GM12864 (cell line): ENCODE measurements around the gene ALG12.

Experiments used
- DNase-seq: peaks from one replicate; pipeline ENCODE4 v3.0.0-alpha.2; 2011; ENCODE audit warnings: low read depth
- H3K4me3 ChIP-seq: 2 replicates; pipeline ENCODE4 v1.5.1; 2011; ENCODE audit warnings: mild to moderate bottlenecking, low read depth, low read length, control low read depth
- CTCF ChIP-seq: IDR thresholded peaks from 2 replicates; pipeline ENCODE4 v1.5.1; 2011; ENCODE audit warnings: low read depth, mild to moderate bottlenecking, moderate library complexity, low read length, control low read depth, inconsistent platforms; ENCODE audit errors: missing control alignments

The ALG12 gene

GRCh38 chr22:49964136-49965090 lies 46.2 kb upstream of the ALG12 start:
- TF ChIP-seq CTCF, result no peak
- peak overlapping the region; percentile 95 for H3K4me3 ChIP-seq
- DNase-seq, result no peak

GRCh38 chr22:49963647-49964026 lies 45.4 kb upstream of the ALG12 start:
- no peak for DNase-seq
- no peak for TF ChIP-seq CTCF
- H3K4me3 ChIP-seq, result peak overlapping the region; percentile 95

GRCh38 chr22:49962751-49963646 lies 44.8 kb upstream of the ALG12 start:
- peak overlapping the region; percentile 95 for H3K4me3 ChIP-seq
- peak; percentile 10 for TF ChIP-seq CTCF
- DNase-seq, result no peak

- no peak for TF ChIP-seq CTCF
- no peak for DNase-seq
Measured at GRCh38 chr22:49962012-49962750, 43.9 kb upstream of the ALG12 start.

GRCh38 chr22:49961601-49962011 lies 43.4 kb upstream of the ALG12 start:
- TF ChIP-seq CTCF, result no peak
- DNase-seq, result no peak
- H3K4me3 ChIP-seq, result peak overlapping the region; percentile 95

More at GRCh38 chr22:49962012-49962750, 43.9 kb upstream of the ALG12 start:
- peak overlapping the region; percentile 95 for H3K4me3 ChIP-seq

GRCh38 chr22:49961005-49961600 lies 42.9 kb upstream of the ALG12 start:
- TF ChIP-seq CTCF, result no peak
- DNase-seq, result no peak
- H3K4me3 ChIP-seq, result peak overlapping the region; percentile 95
